NCI-H1436 treated with DMSO at 0.1 percent for 48 hours (cell line): Measurements from ENCODE around the gene TLK1.

Source experiments
- DNase-seq: peaks from one replicate; lab custom pipeline; 2025; lab: John Stamatoyannopoulos, UW

The TLK1 gene

GRCh38 chr2:170965446-170966225 is 195.1 kb downstream of the TLK1 start:
- DNase-seq: no peak

- DNase-seq: no peak
Measured at GRCh38 chr2:170963386-170963785, 197.3 kb downstream of the TLK1 start.

- DNase-seq: no peak
Measured at GRCh38 chr2:170953941-170954340, 206.8 kb downstream of the TLK1 start.

- DNase-seq: no peak
Measured at GRCh38 chr2:170950221-170950761, 210.4 kb downstream of the TLK1 start.

- DNase-seq: no peak
Measured at GRCh38 chr2:170949415-170949814, 211.3 kb downstream of the TLK1 start.

- no peak for DNase-seq
Measured at GRCh38 chr2:170944545-170944944, 216.1 kb downstream of the TLK1 start.

- DNase-seq: no peak
Measured at GRCh38 chr2:170943596-170943995, 217.1 kb downstream of the TLK1 start.

GRCh38 chr2:170943041-170943440 is 217.7 kb downstream of the TLK1 start:
- DNase-seq: no peak

- DNase-seq: no peak
Measured at GRCh38 chr2:170942615-170943014, 218.1 kb downstream of the TLK1 start.
